NOMO-1 (cell line): ENCODE results near the gene APOOL.
A peak's percentile ranks its signal among the peaks of the same experiment; 100 is the strongest.
"Not testable (repeated sequence)": the region's sequence is repeated elsewhere in the genome, so short reads cannot be mapped to it uniquely, and the experiment has no call there.

Experiments used
- DNase-seq, 2 experiments: peaks; one replicate each; lab custom pipeline; 2025; ENCODE audit not compliant: unreplicated experiment in 2 of 2; lab: John Stamatoyannopoulos, UW

The APOOL gene, protein sequence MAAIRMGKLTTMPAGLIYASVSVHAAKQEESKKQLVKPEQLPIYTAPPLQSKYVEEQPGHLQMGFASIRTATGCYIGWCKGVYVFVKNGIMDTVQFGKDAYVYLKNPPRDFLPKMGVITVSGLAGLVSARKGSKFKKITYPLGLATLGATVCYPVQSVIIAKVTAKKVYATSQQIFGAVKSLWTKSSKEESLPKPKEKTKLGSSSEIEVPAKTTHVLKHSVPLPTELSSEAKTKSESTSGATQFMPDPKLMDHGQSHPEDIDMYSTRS

DNA sequence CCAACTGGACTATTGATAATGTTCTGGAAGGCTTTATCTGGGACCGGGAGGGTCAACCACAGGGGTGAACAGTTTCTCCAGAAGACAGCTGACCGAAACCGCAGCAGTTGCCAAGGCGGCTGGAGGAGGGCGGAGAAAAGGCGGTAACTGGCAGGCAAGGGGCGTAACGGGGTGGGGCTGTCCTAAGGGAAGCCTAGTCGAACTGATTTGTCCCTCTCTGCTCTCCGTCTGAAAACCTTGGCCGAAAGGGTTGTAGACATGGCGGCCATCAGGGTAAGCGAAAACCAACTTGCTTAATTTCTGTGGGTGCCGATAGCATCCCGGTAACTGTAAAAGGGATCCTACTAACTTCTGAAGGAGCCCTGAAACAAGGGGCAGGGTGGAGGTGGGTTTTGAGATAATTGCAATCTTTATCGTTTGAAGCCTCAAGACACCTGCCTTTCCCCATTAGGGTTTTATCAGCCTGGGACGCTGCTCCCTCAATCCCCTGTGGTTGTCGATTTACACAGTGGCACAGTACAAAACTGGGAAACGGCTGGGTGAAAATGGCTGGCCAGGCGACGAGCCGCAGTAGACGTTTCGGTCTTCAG, at the start of gene APOOL:
TSS of gene APOOL (plus strand) at position 223 of the 590 bp plus-strand sequence. CDS start at position 259, 36 bp downstream.
- peak; percentile 76 to 79 for DNase-seq

DNA sequence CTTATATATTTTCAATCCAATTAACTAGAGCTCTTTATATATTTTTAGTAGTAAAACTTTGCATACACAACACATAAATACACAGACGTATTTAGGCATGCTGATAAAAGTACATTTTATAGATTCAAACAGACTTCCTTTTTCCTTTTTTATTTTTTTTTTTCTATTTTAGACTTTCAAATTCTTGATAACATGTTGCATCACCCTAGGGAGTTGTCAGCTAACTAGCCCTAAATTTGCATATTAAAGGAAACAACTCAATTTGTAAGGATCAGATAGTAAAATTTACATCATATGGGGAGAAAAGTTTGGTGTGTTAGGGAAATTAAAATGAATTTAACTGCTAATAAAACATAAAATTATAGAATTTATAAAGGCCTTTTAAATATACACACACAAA, 47.4 kb upstream of the APOOL start:
- DNase-seq: peak in 1 of 2 experiments; percentile 14

DNA sequence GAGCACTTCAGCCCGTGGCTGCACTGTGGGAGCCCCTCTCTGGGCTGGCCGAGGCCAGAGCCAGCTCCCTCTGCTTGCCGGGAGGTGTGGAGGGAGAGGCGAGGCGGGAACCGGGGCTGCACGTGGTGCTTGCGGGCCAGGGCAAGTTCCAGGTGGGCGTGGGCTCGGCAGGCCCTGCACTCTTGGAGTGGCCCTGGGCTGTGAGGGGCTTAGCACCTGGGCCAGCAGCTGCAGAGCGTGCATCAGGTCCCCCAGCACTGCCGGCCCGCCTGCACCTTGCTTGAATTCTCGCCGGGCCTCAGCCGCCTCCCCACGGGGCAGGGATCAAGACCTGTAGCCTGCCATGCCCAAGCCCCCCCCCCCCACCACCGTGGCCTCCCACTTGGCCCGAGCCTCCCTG, 28.9 kb upstream of the APOOL start:
- DNase-seq: no peak

DNA sequence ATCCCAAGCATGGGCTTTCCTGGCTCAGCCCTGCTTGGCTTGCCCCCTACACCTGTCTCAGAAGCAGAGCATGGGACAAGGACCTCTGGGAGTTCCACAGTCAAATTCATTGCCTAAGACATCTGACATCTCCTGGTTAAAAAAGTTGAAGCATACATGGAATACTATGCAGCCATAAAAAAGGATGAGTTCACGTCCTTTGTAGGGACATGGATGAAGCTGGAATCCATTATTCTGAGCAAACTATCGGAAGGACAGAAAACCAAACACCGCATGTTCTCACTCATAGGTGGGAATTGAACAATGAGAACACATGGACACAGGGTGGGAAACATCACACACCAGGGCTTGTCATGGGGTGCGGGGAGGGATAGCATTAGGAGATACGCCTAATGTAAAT, 11.9 kb upstream of the APOOL start:
- not testable (repeated sequence) for DNase-seq

DNA sequence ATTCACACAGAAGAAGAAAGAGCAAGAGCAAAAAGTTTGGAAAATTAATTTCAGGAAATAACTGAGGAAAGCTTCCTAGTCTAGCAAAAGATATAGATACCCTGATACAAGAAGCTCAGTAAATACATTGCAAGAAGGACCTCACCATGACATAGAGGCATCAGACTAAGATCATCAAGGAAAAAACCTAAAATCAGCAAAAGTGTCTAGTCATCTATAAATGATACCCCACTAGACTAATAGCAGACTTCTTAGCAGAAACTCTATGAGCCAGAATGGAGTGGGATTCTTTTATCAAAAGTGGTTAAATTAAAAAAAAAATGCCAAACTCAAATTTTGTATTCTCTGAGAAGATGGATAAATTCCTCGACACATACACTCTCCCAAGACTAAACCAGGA, 10.5 kb upstream of the APOOL start:
- DNase-seq: no peak

DNA sequence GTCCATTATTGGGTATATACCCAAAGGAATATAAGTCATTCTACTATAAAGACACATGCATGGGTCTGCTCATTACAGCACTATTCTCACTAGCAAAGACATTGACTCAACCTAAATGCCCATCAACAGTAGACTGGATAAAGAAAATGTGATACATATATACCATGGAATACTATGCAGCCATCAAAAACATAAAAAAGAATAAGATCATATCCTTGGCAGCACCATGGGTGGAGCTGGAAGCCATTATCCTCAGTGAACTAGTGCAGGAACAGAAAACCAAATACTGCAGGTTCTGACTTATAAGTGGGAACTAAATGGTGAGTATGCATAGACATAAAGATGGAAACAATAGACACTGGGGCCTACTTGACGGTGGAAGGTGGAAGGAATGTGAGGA, 2.3 kb upstream of the APOOL start:
- no peak for DNase-seq

DNA sequence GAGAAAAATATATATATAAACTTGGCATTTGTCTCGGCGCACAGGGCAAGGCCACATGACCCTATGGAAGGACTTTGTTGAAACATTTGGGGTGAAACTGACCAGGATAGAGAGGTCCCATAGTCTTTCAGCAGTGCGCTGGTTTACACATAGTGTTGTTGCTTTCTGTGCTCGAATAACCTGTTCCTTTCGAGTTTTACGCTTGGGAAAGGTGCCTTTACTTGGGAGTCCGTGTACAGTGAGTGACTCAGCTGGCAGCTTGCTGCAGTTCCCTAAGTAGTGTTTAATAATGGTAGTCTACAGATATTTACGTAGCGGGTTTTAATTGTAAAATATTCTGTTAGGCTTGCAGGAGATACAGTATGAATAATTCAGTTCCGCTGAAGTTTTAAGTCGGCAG, 578 bp downstream of the APOOL start:
- peak in 1 of 2 experiments; percentile 5 for DNase-seq

- no peak for DNase-seq
These were observed 8.4 kb downstream of the APOOL start for GRCh38 chrX:85012098-85012497.

- DNase-seq: not testable (repeated sequence)
These were observed 11.7 kb downstream of the APOOL start for GRCh38 chrX:85015351-85015750.

GRCh38 chrX:85017721-85018120, 14.0 kb downstream of the APOOL start:
- DNase-seq: no peak

DNA sequence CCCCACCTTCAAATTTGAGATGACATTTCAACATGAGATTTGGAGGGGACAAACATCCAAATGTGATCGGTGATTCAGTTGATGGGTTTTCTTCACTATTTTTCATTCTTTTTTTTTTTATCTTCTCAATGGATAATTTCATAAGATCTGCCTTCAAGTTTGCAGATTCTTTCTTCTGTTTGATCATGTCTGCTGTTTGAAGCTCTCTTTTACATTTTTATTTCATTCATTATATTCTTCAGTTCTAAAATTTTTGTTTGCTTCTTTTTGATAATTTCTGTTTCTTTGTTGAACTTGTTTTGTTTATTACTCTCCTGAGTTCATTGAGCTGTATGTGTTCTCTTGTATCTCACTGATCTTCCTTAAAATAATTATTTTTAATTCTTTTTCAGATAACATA, 14.8 kb downstream of the APOOL start:
- no peak for DNase-seq

GRCh38 chrX:85020216-85020615, 16.5 kb downstream of the APOOL start:
- no peak for DNase-seq

DNA sequence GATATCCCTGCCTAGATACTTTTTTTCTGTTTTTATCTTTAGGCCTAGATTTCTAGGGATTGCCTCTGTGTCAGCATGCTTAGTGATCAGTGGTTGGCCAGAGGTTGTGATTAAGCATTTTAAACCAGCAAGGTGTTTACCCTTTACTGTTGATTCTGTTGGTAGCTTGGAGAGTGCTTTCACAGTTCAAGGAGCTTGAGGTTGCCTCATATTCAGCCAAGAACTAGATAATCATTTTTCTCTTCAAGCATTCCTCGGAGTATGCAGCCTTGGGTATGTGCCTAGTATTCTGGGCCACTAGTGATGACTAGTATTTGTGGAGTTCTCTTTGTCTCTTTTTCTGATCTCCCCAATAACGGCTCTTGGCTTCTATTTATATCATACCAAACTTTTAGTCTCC, 20.4 kb downstream of the APOOL start:
- DNase-seq: no peak

DNA sequence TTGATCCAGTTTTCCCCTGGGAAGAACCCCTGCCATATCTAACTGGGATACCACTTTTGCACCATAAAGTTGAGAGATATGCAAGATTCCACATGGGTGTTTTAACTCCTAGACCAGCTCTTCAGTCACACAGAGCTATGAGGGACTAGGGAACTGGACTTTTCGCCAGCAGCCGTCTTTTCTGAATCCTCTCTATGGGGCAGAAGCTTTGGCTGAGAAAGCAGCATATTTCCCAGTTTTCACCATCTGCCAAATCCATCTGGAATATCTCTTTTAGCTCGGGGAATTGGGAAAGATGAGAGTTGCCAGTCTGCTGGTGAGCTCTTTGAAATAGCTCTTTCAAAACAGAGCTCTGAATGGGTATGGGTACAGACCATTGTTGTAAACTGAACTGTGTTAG, 20.9 kb downstream of the APOOL start:
- no peak for DNase-seq

DNA sequence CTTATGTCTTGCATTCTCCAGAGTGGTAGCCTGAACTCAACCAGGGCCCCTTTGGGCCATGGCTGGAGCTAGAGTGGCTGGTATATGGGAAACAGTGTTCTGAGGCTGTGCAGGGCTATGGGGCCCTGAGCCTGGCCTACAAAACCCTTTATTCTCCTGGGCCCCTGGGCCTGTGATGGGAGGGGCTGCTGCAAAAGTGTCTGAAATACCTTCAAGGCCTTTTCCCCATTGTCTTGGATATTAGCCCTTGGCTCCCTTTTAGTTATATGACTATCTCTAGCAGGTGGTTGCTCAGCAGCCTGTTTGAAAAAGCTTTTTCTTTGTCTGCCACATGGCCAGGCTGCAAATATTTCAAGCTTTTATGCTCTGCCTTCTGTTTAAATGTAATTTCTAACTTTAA, 22.5 kb downstream of the APOOL start:
- DNase-seq: no peak

- DNase-seq: no peak
These were observed 25.4 kb downstream of the APOOL start for GRCh38 chrX:85029043-85029442.

DNA sequence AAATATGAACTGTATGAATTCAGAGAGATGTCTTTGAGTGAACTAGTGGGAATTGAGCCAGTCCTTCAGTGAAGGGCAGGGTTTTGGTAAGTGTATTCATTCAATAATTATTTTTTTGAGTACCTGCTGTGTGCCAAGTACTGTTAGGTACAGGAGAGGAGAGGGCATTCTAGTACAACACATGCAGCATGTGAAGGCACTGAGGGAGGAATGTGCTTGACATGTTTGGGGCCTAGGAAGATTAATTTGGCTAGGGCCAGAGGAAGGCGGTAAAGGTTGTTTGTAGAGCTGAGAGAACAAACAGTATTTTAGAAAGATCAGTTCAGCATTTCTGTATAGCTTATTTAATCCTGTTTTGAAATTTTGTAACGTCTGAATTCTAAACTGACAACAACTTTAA, 27.8 kb downstream of the APOOL start:
- no peak for DNase-seq

DNA sequence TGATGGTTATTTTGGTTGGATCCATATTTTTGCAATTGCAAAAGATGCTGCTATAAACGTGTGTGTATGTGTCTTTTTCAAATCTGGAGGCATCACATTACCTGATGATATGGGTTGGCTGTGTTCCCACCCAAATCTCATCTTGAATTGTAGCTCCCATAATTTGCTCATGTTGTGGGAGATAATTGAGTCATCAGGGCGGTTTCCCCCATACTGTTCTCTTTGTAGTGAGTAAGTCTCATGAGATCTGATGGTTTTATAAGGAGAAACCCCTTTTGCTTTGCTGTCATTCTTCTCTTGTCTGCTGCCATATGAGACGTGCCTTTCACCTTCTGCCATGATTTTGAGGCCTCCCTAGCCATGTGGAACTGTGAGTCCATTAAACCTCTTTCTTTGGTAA, 33.4 kb downstream of the APOOL start:
- DNase-seq: no peak

- DNase-seq: no peak
These were observed 48.0 kb downstream of the APOOL start for GRCh38 chrX:85051627-85052026.

DNA sequence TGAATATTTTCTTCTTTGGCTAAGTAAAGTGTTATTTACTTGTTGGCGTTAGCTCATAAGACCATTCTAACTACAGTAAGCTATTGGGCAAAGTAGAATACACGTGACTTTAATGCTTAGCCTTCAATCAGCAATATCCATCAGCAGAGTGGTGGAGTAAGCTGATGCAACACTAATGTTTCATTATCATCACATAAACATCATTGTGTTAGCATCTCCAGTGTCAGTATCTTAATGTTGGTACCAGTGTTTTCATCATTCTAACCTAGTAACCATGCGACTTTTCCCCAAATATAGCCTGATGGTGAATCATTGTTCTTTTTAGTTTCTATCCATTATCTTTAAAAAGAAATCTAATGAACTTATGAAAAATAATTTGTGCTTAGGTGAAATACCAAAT, 48.5 kb downstream of the APOOL start:
- no peak for DNase-seq

DNA sequence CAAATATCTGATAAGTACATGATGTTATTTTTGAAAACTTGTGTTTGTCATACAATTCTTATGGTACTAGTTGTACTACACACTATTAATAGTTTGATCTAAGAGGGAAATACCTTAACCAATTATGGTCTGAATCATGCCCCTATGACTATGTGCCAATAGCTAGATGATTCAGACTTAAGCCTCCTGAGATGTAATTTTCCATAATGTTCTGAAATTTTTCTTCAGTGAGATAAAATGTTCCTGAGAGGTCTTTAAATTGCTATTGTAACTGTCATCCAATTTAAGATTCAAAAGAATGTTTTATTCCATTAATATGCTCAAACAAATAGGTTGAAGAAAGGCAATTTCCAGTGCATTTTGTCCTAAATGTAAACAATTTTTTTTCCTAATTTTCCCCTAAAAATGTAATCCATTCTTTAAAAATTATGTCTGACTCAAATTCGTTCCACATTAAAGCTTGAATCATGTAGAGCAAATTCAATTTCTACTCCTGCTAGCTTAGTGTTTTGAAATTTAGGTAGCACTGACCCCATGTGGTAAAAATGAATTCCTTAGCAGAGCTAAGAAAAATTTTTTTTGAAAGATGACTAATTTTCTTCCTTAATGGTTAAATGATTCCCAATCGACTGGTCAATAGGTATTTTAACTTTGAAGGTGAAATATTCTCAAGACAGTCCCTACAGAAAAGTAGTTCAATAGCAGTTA, 49.1 kb downstream of the APOOL start:
- peak in 1 of 2 experiments; percentile 8 for DNase-seq
